OCI-LY7 (cell line): ENCODE data around the gene ARHGEF19. TPM values are rescaled to one million over a fixed set of nuclear protein-coding genes. Genes with fewer than 3 reads are reported as not detected.

Source experiments
- BruUV-seq: library from RNA; stranded (reverse); fragments of 400-500 nt; replicated peaks from 2 replicates; lab custom pipeline; 2021; lab: Mats Ljungman, UMichigan
- CTCF ChIA-PET: fragments of 300-600 bp; sonication (Branson Sonifier 250); formaldehyde crosslinking; loops from one replicate; lab custom pipeline; 2022; ENCODE audit warnings: antibody characterized with exemption; ENCODE audit not compliant: unreplicated experiment; lab: Charles Lee
- POLR2A ChIA-PET: fragments of 300-600 bp; sonication (Branson Sonifier 250); formaldehyde crosslinking; loops from one replicate; lab custom pipeline; 2022; ENCODE audit warnings: antibody characterized with exemption; lab: Charles Lee
- DNase-seq: peaks from one replicate; pipeline ENCODE4 v3.0.0-alpha.2; 2015; ENCODE audit warnings: low spot score
- H2AFZ ChIP-seq: fragments of 200-600 bp; sonication (generic), shearing (Covaris generic); 2 replicates; pipeline ENCODE4 v1.6.1; 2014; ENCODE audit warnings: mild to moderate bottlenecking, antibody characterized with exemption, low read length, moderate library complexity
- H3K27ac ChIP-seq: fragments of 200-600 bp; sonication (generic); 2 replicates; pipeline ENCODE4 v1.5.1; 2014; ENCODE audit warnings: mixed run types, low read depth, mild to moderate bottlenecking, moderate library complexity, low read length, inconsistent platforms; ENCODE audit not compliant: poor library complexity, severe bottlenecking
- H3K36me3 ChIP-seq: fragments of 200-600 bp; sonication (generic); 2 replicates; pipeline ENCODE4 v1.6.1; 2014; ENCODE audit warnings: mild to moderate bottlenecking, antibody characterized with exemption, low read length, moderate library complexity, mixed read lengths; ENCODE audit not compliant: insufficient read depth
- H3K4me1 ChIP-seq: fragments of 200-600 bp; sonication (generic); 2 replicates; pipeline ENCODE4 v1.5.1; 2014; ENCODE audit warnings: mild to moderate bottlenecking, low read length; ENCODE audit not compliant: insufficient read depth, poor library complexity, severe bottlenecking
- H3K4me2 ChIP-seq: fragments of 200-600 bp; sonication (generic); 2 replicates; pipeline ENCODE4 v1.6.1; 2014; ENCODE audit warnings: mild to moderate bottlenecking, low read length
- H3K4me3 ChIP-seq: fragments of 200-600 bp; sonication (generic); 2 replicates; pipeline ENCODE4 v1.5.1; 2014; ENCODE audit warnings: mild to moderate bottlenecking, low read depth, low read length; ENCODE audit not compliant: poor library complexity, severe bottlenecking
- H3K79me2 ChIP-seq: fragments of 200-600 bp; sonication (generic); 2 replicates; pipeline ENCODE4 v1.6.1; 2016; ENCODE audit warnings: low read depth, mild to moderate bottlenecking, low read length, moderate library complexity, mixed read lengths; ENCODE audit not compliant: insufficient read depth
- H3K9me2 ChIP-seq: fragments of 200-600 bp; sonication (generic); 2 replicates; pipeline ENCODE4 v1.6.1; 2016; ENCODE audit warnings: mild to moderate bottlenecking, low read length, mixed read lengths; ENCODE audit not compliant: insufficient read depth
- H3K9me3 ChIP-seq: fragments of 200-600 bp; sonication (generic); 2 replicates; pipeline ENCODE4 v1.6.1; 2014; ENCODE audit warnings: mild to moderate bottlenecking, mixed run types, low read length, mixed read lengths
- H4K20me1 ChIP-seq: fragments of 200-600 bp; sonication (generic); 2 replicates; pipeline ENCODE4 v1.6.1; 2014; ENCODE audit warnings: mild to moderate bottlenecking, antibody characterized with exemption, low read length, moderate library complexity, mixed read lengths; ENCODE audit not compliant: insufficient read depth
- CTCF ChIP-seq: fragments of 200-600 bp; sonication (generic); conservative IDR thresholded peaks from 2 replicates; pipeline ENCODE4 v1.5.1; 2014; ENCODE audit warnings: mild to moderate bottlenecking, antibody characterized with exemption, low read length, moderate library complexity, mixed read lengths
- EZH2phosphoT487 ChIP-seq: fragments of 200-600 bp; sonication (generic); IDR thresholded peaks from 2 replicates; pipeline ENCODE4 v1.6.1; 2018; ENCODE audit warnings: low read depth, borderline replicate concordance, mild to moderate bottlenecking, mixed run types, antibody characterized with exemption, low read length, moderate library complexity, mixed read lengths
- intact Hi-C: fragments of 100-400 bp; cut with micrococcal nuclease; formaldehyde crosslinking; loops from one replicate; pipeline ENCODE4 v1.10.0; 2022; ENCODE audit not compliant: unreplicated experiment
- total RNA-seq, 2 experiments: library from RNA; depleted of rRNA in 1 of 2; stranded (reverse); fragments of >200 nt in 1 of 2; shearing (Covaris generic) in 1 of 2; gene quantifications; 2 replicates each; pipeline ENCODE4 v1.2.3, GENCODE V29; 2014 to 2022

ARHGEF19 gene
- total RNA-seq, 2 experiments from 2014 or later, result 2.7 to 6.2 TPM

GRCh38 chr1:16150508-16150907 lies 61.9 kb downstream of the ARHGEF19 start:
- BruUV-seq, result no TSS peak
- Histone ChIP-seq H3K4me3 (no peak overlapping the region), H4K20me1 (no peaks in the 10 kb centered on the region; the same call in 1 of the 2 replicates), H2AFZ (no peak overlapping the region), H3K9me3 (no peaks in the 10 kb centered on the region), H3K9me2 (no peaks in the 10 kb centered on the region), H3K27ac (no peak overlapping the region), H3K4me1 (peaks cover 11% of the 10 kb centered on the region), H3K4me2 (no peak overlapping the region), H3K36me3 (no peaks in the 10 kb centered on the region), H3K79me2 (no peaks in the 10 kb centered on the region)
- CTCF ChIA-PET, result no interaction called here
- TF ChIP-seq EZH2phosphoT487 (no peak), CTCF (no peak)
- POLR2A ChIA-PET, result no interaction called here
- DNase-seq, result no peak
- intact Hi-C loops, result no loop called here

- intact Hi-C loops, result no loop called here
- no peaks in the 10 kb centered on the region; the same call in 1 of the 2 replicates for H4K20me1 ChIP-seq
- no peaks in the 10 kb centered on the region for H3K79me2 ChIP-seq
- TF ChIP-seq EZH2phosphoT487 (no peak), CTCF (no peak)
- no peak overlapping the region for H3K27ac ChIP-seq
- no peak overlapping the region for H3K4me2 ChIP-seq
- H3K4me1 ChIP-seq, result peaks cover 11% of the 10 kb centered on the region
- H3K4me3 ChIP-seq, result no peak overlapping the region
- DNase-seq, result no peak
- POLR2A ChIA-PET, result interaction anchor here (0.9 kb wide), 1 partner anchor 31 kb away, joined by 3 read pairs; no protein-coding TSS in a partner anchor
- no peak overlapping the region for H2AFZ ChIP-seq
- H3K36me3 ChIP-seq, result no peaks in the 10 kb centered on the region
- BruUV-seq, result no TSS peak
- CTCF ChIA-PET, result no interaction called here
- no peaks in the 10 kb centered on the region for H3K9me2 ChIP-seq
- H3K9me3 ChIP-seq, result no peaks in the 10 kb centered on the region
These were observed 62.6 kb downstream of the ARHGEF19 start for GRCh38 chr1:16149702-16150488.

- H3K9me3 ChIP-seq, result no peaks in the 10 kb centered on the region
- POLR2A ChIA-PET, result interaction anchor here (0.9 kb wide), 1 partner anchor 32 kb away, joined by 3 read pairs; no protein-coding TSS in a partner anchor
- no peaks in the 10 kb centered on the region for H3K79me2 ChIP-seq
- CTCF ChIA-PET, result no interaction called here
- H3K4me1 ChIP-seq, result peaks cover 11% of the 10 kb centered on the region
- no peaks in the 10 kb centered on the region for H3K9me2 ChIP-seq
- H3K36me3 ChIP-seq, result no peaks in the 10 kb centered on the region
- no peak overlapping the region for H2AFZ ChIP-seq
- no peak for DNase-seq
- no peak overlapping the region for H3K4me2 ChIP-seq
- H4K20me1 ChIP-seq, result no peaks in the 10 kb centered on the region; the same call in 1 of the 2 replicates
- BruUV-seq, result no TSS peak
- no peak for TF ChIP-seq EZH2phosphoT487
- TF ChIP-seq CTCF, result no peak
- intact Hi-C loops, result no loop called here
- no peak overlapping the region for H3K27ac ChIP-seq
- no peak overlapping the region for H3K4me3 ChIP-seq
These were observed 63.3 kb downstream of the ARHGEF19 start for GRCh38 chr1:16149146-16149545.
